Erythroblast (primary cell): ENCODE results near the gene HOXD9.

ENCODE experiments used
- GATA1 ChIP-seq: IDR thresholded peaks from 2 replicates; pipeline ENCODE4 v1.6.1; 2011; ENCODE audit warnings: low read depth, mild to moderate bottlenecking, control low read depth, low read length, moderate library complexity
- POLR2A ChIP-seq: IDR thresholded peaks from 2 replicates; pipeline ENCODE4 v1.6.1; 2011; ENCODE audit warnings: mild to moderate bottlenecking, low read length

DNA sequence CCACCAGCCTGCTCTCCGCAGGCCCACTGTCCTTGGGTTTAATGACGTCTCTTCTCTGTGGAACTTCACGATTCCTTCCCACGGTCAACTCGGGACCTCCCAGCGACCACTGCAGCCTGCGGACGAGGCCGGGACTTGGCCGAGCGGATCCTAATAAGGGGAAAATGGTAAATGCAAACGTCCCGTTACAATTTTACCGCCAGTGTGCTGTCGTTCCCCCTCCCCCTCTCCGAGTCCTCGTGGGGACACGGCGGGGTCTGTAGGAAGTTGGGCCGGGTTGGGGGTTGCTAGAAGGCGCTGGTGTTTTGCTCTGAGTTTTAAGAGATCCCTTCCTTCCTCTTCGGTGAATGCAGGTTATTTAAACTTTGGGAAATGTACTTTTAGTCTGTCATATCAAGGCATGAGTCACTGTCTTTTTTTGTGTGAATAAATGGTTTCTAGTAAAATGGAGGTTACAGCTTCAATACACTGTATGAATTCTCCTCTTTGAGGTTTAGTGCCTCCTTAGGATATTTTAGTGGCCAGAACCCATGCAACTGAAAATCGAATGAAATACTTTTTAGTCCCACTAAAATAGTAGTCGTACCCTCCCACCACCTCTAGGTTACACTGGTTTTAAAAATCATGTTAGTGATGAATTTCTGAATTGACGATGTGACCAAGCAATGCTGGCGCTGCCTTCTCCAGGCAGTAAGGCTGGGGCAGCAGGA, 13.2 kb upstream of the HOXD9 start:
- TF ChIP-seq POLR2A (no peak), GATA1 (no peak)
